ENCODE results near the gene C1orf94. TPM values are rescaled to one million over a fixed set of nuclear protein-coding genes. Genes with fewer than 3 reads are reported as not detected.

Gene C1orf94
- 0.24 TPM in 1 of 2 replicates, not detected in the other for total RNA-seq

GRCh38 chr1:34176830-34177603 lies at the start of gene C1orf94:
C1orf94 (plus strand) TSS chr1:34176907; CDS start chr1:34177790, 883 bp downstream.

GRCh38 chr1:34164771-34165391 lies 11.8 kb upstream of the C1orf94 start, which contains the start of gene CSMD2:
CSMD2 (minus strand) TSS chr1:34165230; CDS start chr1:34165097, 133 bp downstream.

Other genes with a start within 250 kb of the C1orf94 start
- under 0.01 TPM in 1 of 2 replicates, not detected in the other for gene CSMD2, start 11.7 kb upstream of the C1orf94 start, total RNA-seq